HG02981 (cell line): ENCODE measurements around the gene DYRK1A.
"Not testable (repeated sequence)": the region's sequence is repeated elsewhere in the genome, so short reads cannot be mapped to it uniquely, and the experiment has no call there.

Source experiments
- ATAC-seq: cut with Tn5 transposase; IDR thresholded peaks from one replicate; pipeline ENCODE4 v1.9.1; 2021; ENCODE audit warnings: mild to moderate bottlenecking, moderate library complexity; ENCODE audit not compliant: unreplicated experiment

Gene DYRK1A

GRCh38 chr21:37366482-37367316 lies at the start of gene DYRK1A:
DYRK1A (plus strand) TSS chr21:37366773; CDS start chr21:37420375, 53,602 bp downstream.
- ATAC-seq = peak; percentile 65

GRCh38 chr21:37319551-37319950 lies 47.0 kb upstream of the DYRK1A start:
- no peak for ATAC-seq

- no peak for ATAC-seq
Observed at GRCh38 chr21:37322084-37322483, 44.5 kb upstream of the DYRK1A start.

GRCh38 chr21:37324558-37324957 lies 42.0 kb upstream of the DYRK1A start:
- ATAC-seq = no peak

- not testable (repeated sequence) for ATAC-seq
Observed at GRCh38 chr21:37328147-37328546, 38.4 kb upstream of the DYRK1A start.

- ATAC-seq = no peak
Observed at GRCh38 chr21:37331411-37331810, 35.2 kb upstream of the DYRK1A start.

GRCh38 chr21:37335053-37335452 lies 31.5 kb upstream of the DYRK1A start:
- ATAC-seq = no peak

- no peak for ATAC-seq
Observed at GRCh38 chr21:37337179-37337578, 29.4 kb upstream of the DYRK1A start.

- ATAC-seq = no peak
Observed at GRCh38 chr21:37337831-37338230, 28.7 kb upstream of the DYRK1A start.

- no peak for ATAC-seq
Observed at GRCh38 chr21:37338671-37339551, 27.7 kb upstream of the DYRK1A start.

GRCh38 chr21:37339552-37339939 lies 27.0 kb upstream of the DYRK1A start:
- ATAC-seq = no peak

- ATAC-seq = no peak
Observed at GRCh38 chr21:37341254-37341960, 25.2 kb upstream of the DYRK1A start.

- no peak for ATAC-seq
Observed at GRCh38 chr21:37342046-37342632, 24.4 kb upstream of the DYRK1A start.

- no peak for ATAC-seq
Observed at GRCh38 chr21:37346841-37347430, 19.6 kb upstream of the DYRK1A start.

- no peak for ATAC-seq
Observed at GRCh38 chr21:37348664-37349063, 17.9 kb upstream of the DYRK1A start.

GRCh38 chr21:37350472-37350871 lies 16.1 kb upstream of the DYRK1A start:
- ATAC-seq = no peak

- no peak for ATAC-seq
Observed at GRCh38 chr21:37356706-37357105, 9.9 kb upstream of the DYRK1A start.

- ATAC-seq = no peak
Observed at GRCh38 chr21:37357691-37358090, 8.9 kb upstream of the DYRK1A start.

GRCh38 chr21:37358397-37358796 lies 8.2 kb upstream of the DYRK1A start:
- no peak for ATAC-seq

- ATAC-seq = no peak
Observed at GRCh38 chr21:37363936-37364335, 2.6 kb upstream of the DYRK1A start.
